ENCODE results near the gene RFC3. TPM values are rescaled to one million over a fixed set of nuclear protein-coding genes. Genes with fewer than 3 reads are reported as not detected.

The RFC3 gene
- total RNA-seq, 3 donors from 2014 or later = 9.8 to 19.8 (median 10.7) TPM

DNA sequence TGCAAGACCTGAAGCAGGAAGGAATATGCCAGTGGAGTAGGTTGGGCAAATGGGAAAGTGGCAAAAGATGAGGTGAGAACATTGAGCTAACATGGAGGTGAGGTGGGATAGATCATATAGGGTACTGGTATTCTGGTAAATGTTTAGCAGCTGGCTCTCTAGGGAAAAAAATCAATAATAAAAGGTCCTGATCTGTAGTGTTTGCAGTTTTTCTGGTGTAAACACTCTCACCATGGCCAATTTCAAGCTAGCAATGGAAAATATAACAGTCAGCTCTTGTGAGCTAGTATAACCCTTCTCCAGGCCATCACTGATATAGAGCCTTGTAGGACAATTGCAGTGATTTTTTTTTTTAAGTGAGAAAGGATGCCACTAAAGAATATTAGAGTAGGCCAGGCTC lies 31.3 kb downstream of the RFC3 start:
- Histone ChIP-seq H3K27ac (no peak overlapping the region), H3K4me1 (no peaks in the 10 kb centered on the region), H3K9me3 (no peaks in the 10 kb centered on the region), H3K27me3 (no peaks in the 10 kb centered on the region), H3K36me3 (no peaks in the 10 kb centered on the region), H3K4me3 (no peak overlapping the region)
- intact Hi-C loops (cut with DNase I; ENCODE audit: low total_unique reads) = no loop called here
- no peak for TF ChIP-seq POLR2A (IDR thresholded peaks at IDR 0.05)
- TF ChIP-seq, protein P1, sequence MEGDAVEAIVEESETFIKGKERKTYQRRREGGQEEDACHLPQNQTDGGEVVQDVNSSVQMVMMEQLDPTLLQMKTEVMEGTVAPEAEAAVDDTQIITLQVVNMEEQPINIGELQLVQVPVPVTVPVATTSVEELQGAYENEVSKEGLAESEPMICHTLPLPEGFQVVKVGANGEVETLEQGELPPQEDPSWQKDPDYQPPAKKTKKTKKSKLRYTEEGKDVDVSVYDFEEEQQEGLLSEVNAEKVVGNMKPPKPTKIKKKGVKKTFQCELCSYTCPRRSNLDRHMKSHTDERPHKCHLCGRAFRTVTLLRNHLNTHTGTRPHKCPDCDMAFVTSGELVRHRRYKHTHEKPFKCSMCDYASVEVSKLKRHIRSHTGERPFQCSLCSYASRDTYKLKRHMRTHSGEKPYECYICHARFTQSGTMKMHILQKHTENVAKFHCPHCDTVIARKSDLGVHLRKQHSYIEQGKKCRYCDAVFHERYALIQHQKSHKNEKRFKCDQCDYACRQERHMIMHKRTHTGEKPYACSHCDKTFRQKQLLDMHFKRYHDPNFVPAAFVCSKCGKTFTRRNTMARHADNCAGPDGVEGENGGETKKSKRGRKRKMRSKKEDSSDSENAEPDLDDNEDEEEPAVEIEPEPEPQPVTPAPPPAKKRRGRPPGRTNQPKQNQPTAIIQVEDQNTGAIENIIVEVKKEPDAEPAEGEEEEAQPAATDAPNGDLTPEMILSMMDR (IDR thresholded peaks at IDR 0.05) = no peak
- TF ChIP-seq POLR2AphosphoS5 (IDR thresholded peaks at IDR 0.05) = no peak
- no peak for DNase-seq (ENCODE audit: low spot score in 2 of 2)

DNA sequence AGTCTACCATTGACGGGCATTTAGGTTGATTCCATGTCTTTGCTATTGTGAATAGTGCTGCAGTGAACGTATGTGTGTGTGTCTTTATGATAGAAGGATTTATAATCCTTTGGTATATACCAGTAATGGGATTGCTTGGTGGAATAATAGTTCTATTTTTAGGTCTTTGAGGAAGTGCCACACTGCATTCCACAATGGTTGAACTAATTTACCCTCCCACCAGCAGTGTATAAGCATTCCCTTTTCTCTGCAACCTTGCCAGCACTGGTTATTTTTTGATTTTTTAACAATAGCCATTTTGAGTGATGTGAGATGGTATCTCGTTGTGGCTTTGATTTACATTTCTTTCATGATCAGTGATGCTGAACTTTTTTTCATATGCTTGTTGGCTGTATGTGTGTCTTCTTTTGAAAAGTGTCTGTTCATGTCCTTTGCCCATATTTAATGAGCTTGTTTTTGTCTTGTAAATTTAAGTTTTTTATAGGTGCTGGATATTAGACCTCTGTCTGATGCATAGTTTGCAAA lies 37.5 kb downstream of the RFC3 start:
- H3K9me3 ChIP-seq = no peaks in the 10 kb centered on the region
- TF ChIP-seq, protein P1 (IDR thresholded peaks at IDR 0.05) = no peak
- no peak for TF ChIP-seq POLR2AphosphoS5 (IDR thresholded peaks at IDR 0.05)
- no peak for TF ChIP-seq POLR2A (IDR thresholded peaks at IDR 0.05)
- DNase-seq (ENCODE audit: low spot score in 2 of 2) = no peak
- H3K27ac ChIP-seq = no peak overlapping the region
- no peaks in the 10 kb centered on the region for H3K36me3 ChIP-seq
- H3K27me3 ChIP-seq = no peaks in the 10 kb centered on the region
- intact Hi-C loops (cut with DNase I; ENCODE audit: low total_unique reads) = no loop called here
- no peaks in the 10 kb centered on the region for H3K4me1 ChIP-seq
- no peak overlapping the region for H3K4me3 ChIP-seq

DNA sequence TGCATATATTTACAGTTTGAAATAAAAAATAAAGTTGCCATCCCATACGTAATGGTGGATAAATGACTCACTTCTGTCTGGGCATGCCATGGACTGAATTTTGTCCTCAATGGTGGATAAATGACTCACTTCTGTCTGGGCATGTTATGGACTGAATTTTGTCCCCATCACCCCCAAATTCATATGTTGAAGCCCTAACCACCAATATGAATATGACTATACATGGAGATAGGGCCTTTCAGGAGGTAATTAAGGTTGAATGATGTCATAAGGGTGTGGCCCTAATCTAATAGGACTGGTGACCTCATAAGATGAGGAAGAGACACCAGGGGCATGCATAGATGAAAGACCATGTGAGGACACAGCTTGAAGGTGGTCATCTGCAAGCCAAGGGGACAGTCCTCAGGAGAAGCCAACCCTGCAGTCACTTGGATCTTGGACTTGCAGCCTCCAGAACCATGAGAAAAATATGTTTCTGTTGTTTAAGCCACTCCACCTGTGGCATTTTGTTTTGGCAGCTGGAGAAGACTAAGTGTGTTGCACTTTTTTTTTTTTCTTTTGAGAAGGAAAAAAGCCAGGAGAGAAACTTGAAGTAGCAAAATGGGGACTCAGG lies 41.8 kb downstream of the RFC3 start:
- Histone ChIP-seq H3K9me3 (no peaks in the 10 kb centered on the region), H3K27ac (no peak overlapping the region), H3K27me3 (no peaks in the 10 kb centered on the region), H3K4me1 (no peaks in the 10 kb centered on the region), H3K4me3 (no peak overlapping the region), H3K36me3 (no peaks in the 10 kb centered on the region)
- TF ChIP-seq, protein P1 (IDR thresholded peaks at IDR 0.05) = no peak
- TF ChIP-seq POLR2AphosphoS5 (IDR thresholded peaks at IDR 0.05) = no peak
- intact Hi-C loops (cut with DNase I; ENCODE audit: low total_unique reads) = no loop called here
- no peak for DNase-seq (ENCODE audit: low spot score in 2 of 2)

DNA sequence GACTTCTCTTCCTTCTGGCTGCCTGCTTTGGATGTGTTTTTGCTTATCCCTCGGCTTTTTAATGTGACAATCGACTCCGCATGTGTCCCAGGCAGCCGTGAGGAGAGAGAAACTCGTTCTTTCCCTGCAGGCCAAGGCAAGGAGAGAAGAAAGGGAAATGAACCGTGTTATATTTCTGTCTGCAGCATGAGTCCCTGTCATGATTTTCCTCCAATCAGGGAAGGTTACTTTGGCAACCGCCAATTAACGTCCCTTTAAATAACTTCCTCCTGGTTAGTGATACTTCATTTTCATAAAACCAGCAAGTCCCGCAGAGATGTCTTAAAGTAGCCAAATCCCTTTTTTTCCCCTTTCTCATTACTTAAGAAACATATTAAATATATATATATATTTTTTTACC lies 42.6 kb downstream of the RFC3 start:
- intact Hi-C loops (cut with DNase I; ENCODE audit: low total_unique reads) = no loop called here
- DNase-seq (ENCODE audit: low spot score in 2 of 2) = no peak
- Histone ChIP-seq H3K9me3 (no peaks in the 10 kb centered on the region), H3K4me1 (no peaks in the 10 kb centered on the region), H3K27me3 (no peaks in the 10 kb centered on the region), H3K36me3 (no peaks in the 10 kb centered on the region), H3K4me3 (no peak overlapping the region), H3K27ac (no peak overlapping the region)
- TF ChIP-seq POLR2AphosphoS5 (IDR thresholded peaks at IDR 0.05) (no peak), POLR2A (IDR thresholded peaks at IDR 0.05) (no peak)
- TF ChIP-seq, protein P1 (IDR thresholded peaks at IDR 0.05) = no peak

DNA sequence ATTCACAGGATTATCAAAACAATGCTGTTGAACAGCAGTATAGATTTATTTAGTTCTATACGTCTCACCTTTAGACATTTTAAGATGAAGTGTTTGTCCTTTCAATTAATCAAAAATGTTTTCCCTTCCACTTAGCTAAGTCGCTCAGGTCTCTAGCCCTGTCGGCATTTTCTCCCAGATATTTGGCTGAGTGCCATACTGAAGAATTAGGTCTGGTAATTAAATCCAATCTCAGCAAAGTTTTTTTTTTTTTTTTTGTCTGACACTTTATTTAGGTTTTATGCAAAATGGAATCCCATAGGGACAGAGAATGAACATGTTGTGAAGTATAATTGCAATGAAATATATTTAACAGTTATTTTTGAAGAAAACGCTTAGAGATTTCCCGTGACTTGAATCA lies 44.1 kb downstream of the RFC3 start:
- no peaks in the 10 kb centered on the region for H3K36me3 ChIP-seq
- H3K27ac ChIP-seq = no peak overlapping the region
- H3K4me1 ChIP-seq = no peaks in the 10 kb centered on the region
- no peak for TF ChIP-seq POLR2A (IDR thresholded peaks at IDR 0.05)
- TF ChIP-seq POLR2AphosphoS5 (IDR thresholded peaks at IDR 0.05) = no peak
- TF ChIP-seq, protein P1 (IDR thresholded peaks at IDR 0.05) = no peak
- no peaks in the 10 kb centered on the region for H3K9me3 ChIP-seq
- no peak for DNase-seq (ENCODE audit: low spot score in 2 of 2)
- H3K27me3 ChIP-seq = no peaks in the 10 kb centered on the region
- intact Hi-C loops (cut with DNase I; ENCODE audit: low total_unique reads) = no loop called here
- no peak overlapping the region for H3K4me3 ChIP-seq
